ENCODE data around the gene INO80.

DNA sequence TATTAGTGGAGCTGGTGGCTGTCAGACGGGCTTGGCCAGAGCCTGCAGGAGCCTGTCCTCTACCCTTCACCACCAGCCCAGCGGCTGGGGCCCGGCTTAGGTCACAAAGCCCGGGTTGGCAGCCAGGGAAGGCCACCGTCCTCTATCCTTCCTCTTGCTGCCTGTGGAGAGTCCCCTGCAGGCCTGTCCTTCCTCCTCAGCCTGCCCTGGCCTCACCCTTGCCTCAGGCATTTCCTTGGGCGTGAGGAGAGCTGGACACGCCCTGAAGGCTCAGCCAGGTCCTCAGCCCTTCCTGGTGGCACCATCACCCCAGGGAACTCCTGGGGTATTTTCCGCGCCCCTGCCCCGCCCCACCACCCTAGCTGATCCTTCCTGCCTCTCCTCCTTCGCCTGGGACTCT lies 155.2 kb downstream of the INO80 start:
- TF ChIP-seq CTCF (conservative IDR thresholded peaks at IDR 0.05; ENCODE audit: low read depth, low read length) (no peak), EZH2 (IDR thresholded peaks at IDR 0.05; ENCODE audit: borderline replicate concordance, low read depth, low read length, poor library complexity, severe bottlenecking) (no peak)

Measured in A673 (cell line).